ENCODE measurements around the gene GRAMD1A. TPM values are rescaled to one million over a fixed set of nuclear protein-coding genes. Genes with fewer than 3 reads are reported as not detected.

The GRAMD1A gene
- total and polyA plus RNA-seq, 9 of the 15 experiments (the other 6 are each of a cell fraction or from before 2014, with no cell fraction given), result 1.4 to 63.8 (median 38.5) TPM

- no peak for TF ChIP-seq ZNF655 (CRISPR knock-in tag; IDR thresholded peaks at IDR 0.05)
- peak; percentile 41; the same call in 1 of the 2 replicates for TF ChIP-seq POLR2A (conservative IDR thresholded peaks at IDR 0.05)
- no peak for TF ChIP-seq ZNF699 (CRISPR knock-in tag; IDR thresholded peaks at IDR 0.05; ENCODE audit: insufficient replicate concordance)
- TF ChIP-seq MTF1 (CRISPR knock-in tag; IDR thresholded peaks at IDR 0.05; ENCODE audit: borderline replicate concordance), result no peak
- no peak for TF ChIP-seq ILK (tag; IDR thresholded peaks at IDR 0.05; ENCODE audit: borderline replicate concordance, low read depth)
- no peak for TF ChIP-seq EHMT2 (IDR thresholded peaks at IDR 0.05)
- no peak for TF ChIP-seq BDP1 (IDR thresholded peaks at IDR 0.05; ENCODE audit: insufficient read depth, insufficient read length)
- no peak for TF ChIP-seq CEBPZ (IDR thresholded peaks at IDR 0.05; ENCODE audit: borderline replicate concordance, low read depth, low read length)
- no peak for TF ChIP-seq ZNF224 (CRISPR knock-in tag; IDR thresholded peaks at IDR 0.05)
- no peak for TF ChIP-seq ATF1 (CRISPR knock-in tag; IDR thresholded peaks at IDR 0.05)
- 0 out of 2 replicates have a peak, but pooled peaks have one; percentile 13 for TF ChIP-seq ATF1 (tag; IDR thresholded peaks at IDR 0.05)
- no peak for TF ChIP-seq E2F8 (IDR thresholded peaks at IDR 0.05; ENCODE audit: low read depth, partially characterized antibody)
- TF ChIP-seq RBFOX2 (IDR thresholded peaks at IDR 0.05; ENCODE audit: low read depth, low read length), result peak; percentile 47; the same call in 1 of the 2 replicates
- no peak for TF ChIP-seq OTX1 (CRISPR knock-in tag; IDR thresholded peaks at IDR 0.05)
- TF ChIP-seq HOMEZ (CRISPR knock-in tag; IDR thresholded peaks at IDR 0.05), result no peak
These were observed 751 bp downstream of the GRAMD1A start (continued) for GRCh38 chr19:35000647-35001501.
